SK-N-SH (cell line): ENCODE data around the gene SLC18A2. TPM values are rescaled to one million over a fixed set of nuclear protein-coding genes. Genes with fewer than 3 reads are reported as not detected.

Experiments
- CTCF ChIA-PET: fragments of 300-600, 350-600 bp; formaldehyde crosslinking; extraction: SDS; loops from one replicate; lab custom pipeline; 2021; lab: Yijun Ruan, JAX
- POLR2A ChIA-PET: fragments of 350-600 bp; sonication (Branson Sonifier 250); formaldehyde crosslinking; extraction: SDS; loops from one replicate; lab custom pipeline; 2020; ENCODE audit warnings: antibody characterized with exemption, inconsistent platforms; lab: Yijun Ruan, JAX
- DNase-seq: peaks from one replicate; pipeline ENCODE4 v3.0.0; 2012
- H2AFZ ChIP-seq: fragments of 200-600 bp; sonication (generic); 2 replicates; pipeline ENCODE4 v1.8.1; 2016; ENCODE audit warnings: antibody characterized with exemption, mild to moderate bottlenecking, low read depth
- H3F3A ChIP-seq: fragments of 200-600 bp; sonication (generic); replicated peaks from 2 replicates; pipeline ENCODE3; 2016; ENCODE audit warnings: antibody characterized with exemption, mild to moderate bottlenecking; ENCODE audit not compliant: insufficient read depth
- H3K27ac ChIP-seq, 2 experiments: fragments of 200-500 bp in 1 of 2; fragments of 200-600 bp in 1 of 2; sonication (Bioruptor generic) in 1 of 2; sonication (generic), shearing (Covaris generic) in 1 of 2; 2 replicates each; pipeline versions ENCODE4 v1.5.1 to v1.6.1; 2014 to 2016; ENCODE audit warnings: low read depth in 2 of 2, inconsistent platforms in 1 of 2, low read length in 1 of 2, mild to moderate bottlenecking in 1 of 2, mixed read lengths in 1 of 2
- H3K27me3 ChIP-seq: fragments of 200-600 bp; sonication (generic), shearing (Covaris generic); 2 replicates; pipeline ENCODE4 v1.6.1; 2016; ENCODE audit warnings: mixed run types; ENCODE audit not compliant: insufficient read depth
- H3K36me3 ChIP-seq, 2 experiments: fragments of 200-500 bp in 1 of 2; fragments of 200-600 bp in 1 of 2; sonication (Bioruptor generic) in 1 of 2; sonication (generic) in 1 of 2; replicated peaks in 1 of 2; 2 replicates each; pipeline versions ENCODE3 to v1.5.1; 2014 to 2016; ENCODE audit warnings: low read length in 1 of 2, mild to moderate bottlenecking in 1 of 2; ENCODE audit not compliant: insufficient read depth in 2 of 2, control insufficient read depth in 1 of 2
- H3K4me1 ChIP-seq, 2 experiments: fragments of 200-500 bp in 1 of 2; fragments of 200-600 bp in 1 of 2; sonication (Bioruptor generic) in 1 of 2; sonication (generic), shearing (Covaris generic) in 1 of 2; 2 replicates each; pipeline versions ENCODE4 v1.5.1 to v1.6.1; 2014 to 2016; ENCODE audit warnings: low read depth in 1 of 2, low read length in 1 of 2, mixed run types in 1 of 2; ENCODE audit not compliant: insufficient read depth in 2 of 2, control insufficient read depth in 1 of 2
- H3K4me2 ChIP-seq: fragments of 200-600 bp; sonication (generic), shearing (Covaris generic); 2 replicates; pipeline ENCODE4 v1.6.1; 2017; ENCODE audit warnings: mixed run types
- H3K4me3 ChIP-seq, 2 experiments: fragments of 200-500 bp in 1 of 2; fragments of 200-600 bp in 1 of 2; sonication (Bioruptor generic) in 1 of 2; sonication (generic), shearing (Covaris generic) in 1 of 2; 2 replicates each; pipeline versions ENCODE4 v1.5.1 to v1.8.1; 2014 to 2016; ENCODE audit warnings: low read depth in 2 of 2, inconsistent platforms in 1 of 2, low read length in 1 of 2, mild to moderate bottlenecking in 1 of 2, mixed read lengths in 1 of 2, moderate library complexity in 1 of 2
- H3K79me2 ChIP-seq: fragments of 200-600 bp; sonication (generic); 2 replicates; pipeline ENCODE4 v1.8.1; 2017; ENCODE audit warnings: mild to moderate bottlenecking; ENCODE audit not compliant: insufficient read depth
- H3K9ac ChIP-seq: fragments of 200-600 bp; sonication (generic); 2 replicates; pipeline ENCODE4 v1.6.1; 2017; ENCODE audit warnings: mixed run types
- H3K9me2 ChIP-seq: fragments of 200-600 bp; sonication (generic); 2 replicates; pipeline ENCODE4 v1.6.1; 2017; ENCODE audit warnings: mixed run types
- H3K9me3 ChIP-seq: fragments of 200-600 bp; sonication (generic); 2 replicates; pipeline ENCODE4 v1.6.1; 2017; ENCODE audit warnings: mixed run types, mild to moderate bottlenecking, moderate library complexity
- H4K20me1 ChIP-seq: fragments of 200-600 bp; sonication (generic); 2 replicates; pipeline ENCODE4 v1.6.1; 2017; ENCODE audit warnings: mild to moderate bottlenecking, mixed run types; ENCODE audit not compliant: insufficient read depth
- CTCF ChIP-seq: fragments of 200-600 bp; sonication (generic); IDR thresholded peaks from 2 replicates; pipeline ENCODE4 v1.6.1; 2017; ENCODE audit warnings: antibody characterized with exemption, mild to moderate bottlenecking, moderate library complexity
- EZH2phosphoT487 ChIP-seq: fragments of 200-600 bp; sonication (generic); IDR thresholded peaks from 2 replicates; pipeline ENCODE4 v1.6.1; 2017; ENCODE audit warnings: low read depth, mixed run types, mild to moderate bottlenecking, antibody characterized with exemption, moderate library complexity, borderline replicate concordance
- FOSL2 ChIP-seq: IDR thresholded peaks from 2 replicates; pipeline ENCODE4 v1.4.0; 2012; ENCODE audit warnings: low read depth, mild to moderate bottlenecking, moderate library complexity, borderline replicate concordance
- FOXJ3 ChIP-seq: sonication (generic); formaldehyde crosslinking; IDR thresholded peaks from 2 replicates; pipeline ENCODE4 v1.5.1; 2020; ENCODE audit warnings: mild to moderate bottlenecking, missing genetic modification reagents
- GABPA ChIP-seq: IDR thresholded peaks from 2 replicates; pipeline ENCODE4 v1.4.0; 2012; ENCODE audit warnings: low read depth, mild to moderate bottlenecking
- MAX ChIP-seq: IDR thresholded peaks from 2 replicates; pipeline ENCODE4 v1.4.0; 2012; ENCODE audit warnings: low read depth
- MXI1 ChIP-seq: IDR thresholded peaks from 2 replicates; pipeline ENCODE4 v1.6.1; 2012; ENCODE audit warnings: mild to moderate bottlenecking, low read depth, low read length, improper control_type of control experiment
- NFIC ChIP-seq: IDR thresholded peaks from 2 replicates; pipeline ENCODE4 v1.4.0; 2012; ENCODE audit warnings: borderline replicate concordance
- POLR2AphosphoS5 ChIP-seq: IDR thresholded peaks from 2 replicates; pipeline ENCODE4 v1.6.1; 2012; ENCODE audit warnings: low read depth, low read length
- RCOR1 ChIP-seq: fragments of 150-350 bp; IDR thresholded peaks from 2 replicates; pipeline ENCODE4 v1.6.1; 2017; ENCODE audit warnings: antibody characterized with exemption, low read length
- REST ChIP-seq: IDR thresholded peaks from 2 replicates; pipeline ENCODE4 v1.6.1; 2012; ENCODE audit warnings: mild to moderate bottlenecking, low read depth, low read length, moderate library complexity
- SIN3A ChIP-seq: IDR thresholded peaks from 2 replicates; pipeline ENCODE4 v1.6.1; 2012; ENCODE audit warnings: low read depth, mild to moderate bottlenecking, low read length, moderate library complexity, borderline replicate concordance
- TAF1 ChIP-seq: IDR thresholded peaks from 2 replicates; pipeline ENCODE4 v1.6.1; 2012; ENCODE audit warnings: low read depth, mild to moderate bottlenecking, low read length, moderate library complexity, borderline replicate concordance
- TCF12 ChIP-seq: IDR thresholded peaks from 2 replicates; pipeline ENCODE4 v1.4.0; 2012
- YY1 ChIP-seq: IDR thresholded peaks from 2 replicates; pipeline ENCODE4 v1.4.0; 2012; ENCODE audit warnings: low read depth, mild to moderate bottlenecking
- polyA plus RNA-seq, 3 experiments: library from polyadenylated mRNA; depleted of rRNA; stranded (reverse); fragments of >200 nt; gene quantifications; 2 replicates each; pipeline ENCODE4 v1.2.3, GENCODE V29; 2012

SLC18A2 gene
- polyA plus RNA-seq, 1 of the 3 experiments (the other 2 are of a cell fraction) = not detected

GRCh38 chr10:117327262-117327661, 86.3 kb downstream of the SLC18A2 start:
- Histone ChIP-seq H3K4me3 (no peak overlapping the region), H3K4me1 (no peaks in the 10 kb centered on the region; a peak in 1 of 4 replicates), H3K9me3 (no peaks in the 10 kb centered on the region), H3K9ac (no peak overlapping the region), H2AFZ (no peak overlapping the region), H3K27me3 (no peaks in the 10 kb centered on the region), H3K36me3 (peaks cover 0 to 11% of the 10 kb centered on the region in 2 experiments), H3K4me2 (no peak overlapping the region), H3F3A (peaks cover 3% of the 10 kb centered on the region), H3K79me2 (peaks cover 27% of the 10 kb centered on the region; the same call in 1 of the 2 replicates), H3K9me2 (no peaks in the 10 kb centered on the region), H3K27ac (no peak overlapping the region), H4K20me1 (no peaks in the 10 kb centered on the region)
- DNase-seq = no peak
- POLR2A ChIA-PET = no interaction called here
- CTCF ChIA-PET = interaction anchor here (1.0 to 8.3 kb wide), 4 partner anchors 47 to 152 kb away, joined by 4 to 86 read pairs (median 4); no protein-coding TSS in a partner anchor
- TF ChIP-seq YY1 (no peak), FOSL2 (no peak), EZH2phosphoT487 (no peak), RCOR1 (no peak), NFIC (no peak), SIN3A (no peak), REST (no peak), GABPA (no peak), FOXJ3 (CRISPR knock-in tag) (no peak), MAX (no peak), MXI1 (no peak), TCF12 (no peak), POLR2AphosphoS5 (no peak), TAF1 (no peak), CTCF (no peak)

Other genes starting within 250 kb of the SLC18A2 start
- gene SHTN1, start 235.9 kb upstream of the SLC18A2 start, polyA plus RNA-seq (2012; rRNA removed) = 5.2 and 6.6 TPM in 2 replicates
- gene VAX1, start 102.8 kb upstream of the SLC18A2 start, polyA plus RNA-seq (2012; rRNA removed) = not detected in 2 replicates
- not detected in 2 replicates for gene KCNK18, start 43.6 kb upstream of the SLC18A2 start, polyA plus RNA-seq (2012; rRNA removed)
- gene PDZD8, start 134.3 kb downstream of the SLC18A2 start, polyA plus RNA-seq (2012; rRNA removed) = 6.6 and 8.4 TPM in 2 replicates